SK-N-MC (cell line): ENCODE measurements around the gene RIMKLB.
"Not testable (repeated sequence)": the region's sequence is repeated elsewhere in the genome, so short reads cannot be mapped to it uniquely, and the experiment has no call there.

Experiments
- DNase-seq: peaks from one replicate; pipeline ENCODE4 v3.0.0-alpha.2; 2011; ENCODE audit warnings: low read depth, low spot score
- H3K27ac ChIP-seq: fragments of 200-600 bp; sonication (generic); 2 replicates; pipeline ENCODE4 v1.5.1; 2016; ENCODE audit warnings: mixed run types
- H3K36me3 ChIP-seq: fragments of 200-600 bp; sonication (generic); 2 replicates; pipeline ENCODE4 v1.6.1; 2017; ENCODE audit warnings: antibody characterized with exemption, low read length, mixed read lengths; ENCODE audit not compliant: insufficient read depth
- H3K4me3 ChIP-seq: fragments of 200-600 bp; sonication (generic); 2 replicates; pipeline ENCODE4 v1.5.1; 2016
- H3K9ac ChIP-seq: fragments of 200-600 bp; sonication (generic); 2 replicates; pipeline ENCODE4 v1.8.0; 2017; ENCODE audit warnings: mixed run types, mixed read lengths; ENCODE audit not compliant: insufficient read length
- H3K9me3 ChIP-seq: fragments of 200-600 bp; sonication (generic); 2 replicates; pipeline ENCODE4 v1.6.1; 2017; ENCODE audit warnings: low read depth, mild to moderate bottlenecking, antibody characterized with exemption, low read length, moderate library complexity, mixed read lengths
- EZH2 ChIP-seq: fragments of 200-600 bp; sonication (generic); IDR thresholded peaks from one replicate; pipeline ENCODE4 v1.6.1; 2017; ENCODE audit warnings: antibody characterized with exemption
- FOXP2 ChIP-seq: optimal IDR thresholded peaks from 2 replicates; pipeline ENCODE3; 2011; ENCODE audit warnings: mild to moderate bottlenecking, moderate library complexity; ENCODE audit not compliant: insufficient read depth; ENCODE audit errors: extremely low read length, control extremely low read depth
- POLR2AphosphoS5 ChIP-seq: IDR thresholded peaks from 2 replicates; pipeline ENCODE4 v1.6.1; 2012; ENCODE audit warnings: mild to moderate bottlenecking, low read depth, low read length, borderline replicate concordance

The RIMKLB gene

DNA sequence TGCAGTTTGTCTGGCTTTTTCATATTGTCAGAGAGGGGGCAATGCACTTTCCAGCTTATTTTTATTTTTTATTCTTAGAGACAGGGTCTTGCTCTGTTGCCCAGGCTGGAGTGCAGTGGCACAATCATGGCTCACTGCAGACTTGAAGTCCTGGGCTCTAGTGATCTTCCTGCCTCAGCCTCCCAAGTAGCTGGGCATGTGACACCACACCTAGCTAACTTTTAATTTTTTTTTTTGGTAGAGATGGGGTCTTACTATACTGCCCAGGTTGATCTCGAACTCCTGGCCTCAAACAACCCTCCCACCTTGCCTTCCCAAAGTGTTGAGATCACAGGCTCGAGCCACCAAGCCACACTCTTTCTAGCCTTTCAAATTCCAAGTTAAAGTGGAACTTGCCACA is 120.7 kb downstream of the RIMKLB start:
- no peak for DNase-seq
- TF ChIP-seq EZH2 (no peak), POLR2AphosphoS5 (no peak), FOXP2 (no peak)
- Histone ChIP-seq H3K36me3 (no peaks in the 10 kb centered on the region), H3K9me3 (no peaks in the 10 kb centered on the region), H3K4me3 (no peak overlapping the region), H3K9ac (no peak overlapping the region), H3K27ac (no peak overlapping the region)

DNA sequence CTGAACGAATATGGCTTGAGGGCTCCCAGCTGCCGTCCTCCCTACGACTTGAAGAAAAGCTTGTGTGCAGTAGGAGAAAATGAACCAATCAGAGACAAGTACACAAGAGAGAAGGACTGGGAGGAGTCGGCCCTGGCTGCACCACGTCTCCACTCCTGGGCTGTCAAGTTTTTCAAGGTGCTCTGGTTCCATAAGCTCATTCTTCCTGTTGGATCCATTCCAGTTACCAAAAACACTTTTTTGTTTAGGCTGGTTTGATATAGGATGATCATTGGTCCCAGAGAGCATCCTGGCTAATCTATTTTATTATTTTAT is 121.8 kb downstream of the RIMKLB start:
- no peak overlapping the region for H3K4me3 ChIP-seq
- H3K27ac ChIP-seq: no peak overlapping the region
- H3K9me3 ChIP-seq: no peaks in the 10 kb centered on the region
- H3K9ac ChIP-seq: no peak overlapping the region
- no peak for DNase-seq
- TF ChIP-seq FOXP2 (no peak), POLR2AphosphoS5 (no peak), EZH2 (no peak)
- H3K36me3 ChIP-seq: no peaks in the 10 kb centered on the region

DNA sequence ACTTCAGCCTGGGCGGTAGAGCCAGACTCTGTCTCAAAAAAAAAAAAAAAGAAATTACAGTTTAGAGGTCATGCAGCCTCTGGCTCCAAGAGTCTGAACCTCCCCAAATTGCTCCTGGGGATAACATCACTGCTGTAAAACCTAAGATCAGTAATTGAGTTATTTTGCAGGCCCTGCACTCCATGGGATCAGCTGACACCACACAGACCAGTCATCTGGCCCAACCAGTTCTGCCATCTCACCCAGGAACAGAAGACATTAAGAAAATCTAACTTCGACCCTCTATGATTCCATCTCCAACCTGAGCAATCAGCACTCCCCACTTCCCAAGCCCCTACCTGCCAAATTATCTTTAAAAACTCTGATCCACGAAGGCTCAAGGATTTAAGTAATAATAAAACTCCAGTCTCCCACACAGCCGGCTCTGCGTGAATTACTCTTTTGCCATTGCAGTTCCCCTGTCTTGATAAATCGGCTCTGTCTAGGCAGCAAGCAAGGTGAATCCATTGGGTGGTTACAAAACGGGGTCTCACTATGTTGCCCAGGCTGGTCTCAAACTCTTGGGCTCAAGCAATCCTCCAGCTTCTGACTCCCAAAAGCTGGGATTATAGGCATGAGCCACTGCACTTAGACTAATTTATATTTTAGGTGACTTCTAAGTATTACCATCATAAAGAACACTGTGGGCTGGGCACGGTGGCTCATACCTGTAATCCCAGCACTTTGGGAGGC is 123.1 kb downstream of the RIMKLB start:
- not testable (repeated sequence) for H3K27ac ChIP-seq, H3K9me3 ChIP-seq, DNase-seq, H3K9ac ChIP-seq, H3K4me3 ChIP-seq, H3K36me3 ChIP-seq

DNA sequence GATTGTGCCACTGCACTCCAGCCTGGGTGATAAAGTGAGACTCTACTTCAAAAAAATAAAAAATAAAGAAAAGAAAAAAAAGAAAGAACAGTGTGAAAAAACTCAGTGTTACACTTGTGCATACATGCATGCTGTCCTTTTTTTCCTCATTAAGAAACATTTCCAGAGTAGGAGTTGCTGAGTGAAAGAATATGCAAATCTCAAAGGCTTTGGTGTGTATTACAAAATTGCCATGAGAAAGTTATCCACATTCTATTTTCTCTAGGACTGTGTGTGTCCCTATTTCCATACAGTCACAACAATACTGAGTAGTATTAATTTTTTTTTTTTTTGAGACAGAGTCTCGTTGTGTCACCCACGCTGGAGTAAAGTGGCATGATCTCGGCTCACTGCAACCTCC is 123.8 kb downstream of the RIMKLB start:
- no peak overlapping the region for H3K9ac ChIP-seq
- no peak overlapping the region for H3K4me3 ChIP-seq
- H3K36me3 ChIP-seq: no peaks in the 10 kb centered on the region
- no peak for TF ChIP-seq FOXP2
- TF ChIP-seq EZH2: no peak
- no peak for TF ChIP-seq POLR2AphosphoS5
- DNase-seq: no peak
- no peak overlapping the region for H3K27ac ChIP-seq
- H3K9me3 ChIP-seq: peaks cover 3% of the 10 kb centered on the region; the same call in 1 of the 2 replicates

DNA sequence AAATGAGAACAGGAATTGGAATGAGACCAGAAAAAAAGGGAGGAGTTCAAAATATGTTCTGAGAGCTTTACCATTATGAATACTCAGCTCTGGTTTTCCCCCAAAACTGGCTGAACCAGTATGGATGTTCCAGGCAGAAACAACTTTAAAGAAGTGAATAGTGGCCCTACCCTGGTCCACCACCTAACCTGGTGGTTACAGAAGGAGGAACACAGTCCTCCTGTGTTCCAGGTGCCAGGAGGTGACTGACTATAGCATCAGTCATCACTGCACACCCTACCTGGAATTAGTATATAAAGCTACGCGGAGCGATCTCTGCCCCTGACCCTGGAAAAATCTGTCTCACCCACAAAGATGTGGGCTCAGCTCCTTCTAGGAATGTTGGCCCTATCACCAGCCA is 124.5 kb downstream of the RIMKLB start, which contains the start of gene A2ML1:
Gene A2ML1, plus strand, starts transcription at position 324 of the 400 bp plus-strand sequence. Its CDS starts 31 bp downstream, at position 355.
- H3K4me3 ChIP-seq: no peak within 1 kb of the TSS
- H3K27ac ChIP-seq: no peak within 1 kb of the TSS
- TF ChIP-seq POLR2AphosphoS5 (no peak), EZH2 (no peak), FOXP2 (no peak)
- peaks cover 3% of the 10 kb centered on the region; the same call in 1 of the 2 replicates for H3K9me3 ChIP-seq
- no peaks in the 10 kb centered on the region for H3K36me3 ChIP-seq
- no peak within 1 kb of the TSS for H3K9ac ChIP-seq
- DNase-seq: no peak

GRCh38 chr12:8823565-8824300 is 125.9 kb downstream of the RIMKLB start:
- H3K36me3 ChIP-seq: no peaks in the 10 kb centered on the region
- peaks cover 3% of the 10 kb centered on the region; the same call in 1 of the 2 replicates for H3K9me3 ChIP-seq
- H3K4me3 ChIP-seq: no peak overlapping the region
- no peak overlapping the region for H3K9ac ChIP-seq
- H3K27ac ChIP-seq: no peak overlapping the region
- TF ChIP-seq POLR2AphosphoS5: no peak
- no peak for TF ChIP-seq EZH2
- no peak for TF ChIP-seq FOXP2
- no peak for DNase-seq

- Histone ChIP-seq H3K4me3 (no peak overlapping the region), H3K27ac (no peak overlapping the region), H3K9ac (no peak overlapping the region), H3K36me3 (no peaks in the 10 kb centered on the region), H3K9me3 (peaks cover 3% of the 10 kb centered on the region; the same call in 1 of the 2 replicates)
- DNase-seq: no peak
- TF ChIP-seq POLR2AphosphoS5 (no peak), FOXP2 (no peak), EZH2 (no peak)
These were observed 129.9 kb downstream of the RIMKLB start for GRCh38 chr12:8827551-8828256.

DNA sequence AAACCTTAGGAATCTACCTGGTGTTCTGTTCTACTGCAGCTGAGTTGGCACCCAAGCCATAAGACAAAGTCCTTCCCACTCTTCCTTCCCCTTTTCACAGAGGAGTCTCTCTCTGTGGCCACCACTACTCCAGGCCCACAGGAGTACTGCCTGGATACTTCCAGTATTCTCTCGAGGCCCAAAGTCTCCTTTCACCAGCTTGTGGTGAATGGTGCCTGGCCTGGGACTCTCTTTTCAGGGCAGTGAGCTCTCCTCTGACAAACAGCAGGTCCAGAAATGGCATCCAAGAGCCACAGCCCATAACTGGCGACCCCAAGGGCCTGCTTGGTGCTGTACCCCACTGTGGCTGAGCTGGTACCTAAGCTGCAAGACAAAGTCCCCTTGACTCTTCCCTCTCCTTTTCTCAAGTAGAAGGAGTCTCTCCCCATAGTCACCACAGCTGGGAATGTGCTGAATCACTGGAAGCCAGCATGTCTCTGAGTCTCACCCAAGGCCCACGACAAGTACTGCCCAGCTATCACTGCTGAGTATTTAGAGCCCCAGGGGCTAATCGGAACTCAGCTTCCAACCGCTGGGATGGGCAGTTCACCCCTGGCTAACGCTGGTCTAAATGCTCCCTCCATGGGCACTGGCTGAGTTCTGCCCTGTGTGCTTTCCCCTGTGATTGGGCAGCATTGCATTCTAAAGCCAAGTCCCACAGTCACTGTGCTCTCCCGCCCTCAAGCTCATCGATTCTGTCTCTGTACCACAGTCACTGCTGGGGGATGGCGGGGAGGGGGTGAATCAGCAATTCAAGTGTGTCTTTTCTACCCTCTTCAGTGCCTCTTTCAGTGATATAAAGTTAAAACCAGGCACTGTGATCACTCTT is 130.7 kb downstream of the RIMKLB start:
- Histone ChIP-seq H3K36me3 (no peaks in the 10 kb centered on the region), H3K9me3 (peaks cover 3% of the 10 kb centered on the region; the same call in 1 of the 2 replicates), H3K27ac (peak overlapping the region; percentile 11; the same call in 1 of the 2 replicates), H3K9ac (no peak overlapping the region), H3K4me3 (no peak overlapping the region)
- no peak for DNase-seq
- no peak for TF ChIP-seq POLR2AphosphoS5
- no peak for TF ChIP-seq EZH2
- TF ChIP-seq FOXP2: no peak
